GM21576 (cell line): ENCODE results near the gene LPAR1.
"Not testable (repeated sequence)": the region's sequence is repeated elsewhere in the genome, so short reads cannot be mapped to it uniquely, and the experiment has no call there.

Experiments
- ATAC-seq: cut with Tn5 transposase; IDR thresholded peaks from one replicate; pipeline ENCODE4 v1.9.1; 2021; ENCODE audit warnings: mild to moderate bottlenecking, moderate library complexity; ENCODE audit not compliant: unreplicated experiment

Gene LPAR1

DNA sequence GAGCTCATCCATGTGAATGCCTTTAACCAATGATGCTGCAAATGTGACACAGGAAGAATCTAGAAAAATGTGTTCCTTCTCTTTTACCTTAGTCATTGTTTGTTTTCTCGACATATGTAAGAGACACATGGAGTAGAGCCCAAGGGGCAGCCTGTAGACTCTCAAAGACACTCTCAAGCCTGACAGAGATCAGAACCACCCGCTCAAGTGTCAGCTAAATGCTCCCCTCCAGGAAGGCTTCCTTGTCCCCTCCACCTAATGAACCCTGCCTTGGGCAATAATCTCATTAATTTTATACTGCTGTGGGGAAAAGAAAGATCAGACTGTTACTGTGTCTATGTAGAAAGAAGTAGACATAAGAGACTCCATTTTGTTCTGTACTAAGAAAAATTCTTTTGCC lies 212.3 kb downstream of the LPAR1 start:
- ATAC-seq: no peak

DNA sequence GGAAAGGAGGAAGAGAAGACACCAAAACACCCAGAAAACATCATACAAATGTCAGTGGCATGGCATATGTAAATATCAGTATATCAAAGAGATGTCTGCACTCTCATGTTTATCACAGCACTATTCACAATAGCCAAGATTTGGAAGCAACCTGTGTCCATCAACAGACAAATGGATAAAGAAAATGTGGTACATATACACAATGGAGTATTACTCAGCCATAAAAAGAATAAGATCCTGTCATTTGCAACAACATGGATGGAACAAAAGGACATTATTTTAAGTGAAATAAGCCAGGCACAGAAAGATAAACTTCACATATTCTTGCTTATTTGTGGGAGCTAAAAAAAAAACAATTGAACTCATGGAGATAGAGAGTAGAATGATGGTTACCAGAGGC lies 213.1 kb downstream of the LPAR1 start:
- ATAC-seq: not testable (repeated sequence)
